HG02981 (cell line): ENCODE data around the gene SPATA31D1.
"Not testable (repeated sequence)": the region's sequence is repeated elsewhere in the genome, so short reads cannot be mapped to it uniquely, and the experiment has no call there.

ENCODE experiments used
- ATAC-seq: cut with Tn5 transposase; IDR thresholded peaks from one replicate; pipeline ENCODE4 v1.9.1; 2021; ENCODE audit warnings: mild to moderate bottlenecking, moderate library complexity; ENCODE audit not compliant: unreplicated experiment

Gene SPATA31D1

GRCh38 chr9:81988472-81988871 is at the start of gene SPATA31D1:
Gene SPATA31D1 (plus strand): TSS chr9:81988772. CDS start chr9:81988819, 47 bp downstream.
- not testable (repeated sequence) for ATAC-seq

GRCh38 chr9:81943393-81943792 is 45.2 kb upstream of the SPATA31D1 start, which contains the start of gene SPATA31D3:
Gene SPATA31D3 (plus strand): TSS chr9:81943500. CDS start chr9:81943586, 86 bp downstream.
- ATAC-seq, result not testable (repeated sequence)

DNA sequence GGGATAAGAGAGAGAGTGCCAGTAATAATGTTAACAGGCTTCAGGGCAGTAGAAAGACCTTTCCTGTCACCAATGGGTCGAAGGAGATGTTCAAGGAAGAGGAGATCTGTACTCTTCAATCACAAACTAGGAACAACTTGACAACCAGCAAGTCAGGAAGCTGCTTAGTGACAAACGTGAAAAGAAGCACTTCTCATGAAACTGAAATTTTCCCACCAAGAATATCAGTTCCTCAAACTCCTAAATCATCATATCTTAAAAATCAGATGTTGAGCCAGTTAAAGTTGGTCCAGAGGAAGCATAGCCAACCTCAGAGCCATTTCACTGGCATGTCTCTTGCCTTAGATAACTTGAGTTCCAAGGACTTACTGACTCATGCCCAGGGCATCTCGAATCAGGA is 39.9 kb upstream of the SPATA31D1 start:
- ATAC-seq, result not testable (repeated sequence)

GRCh38 chr9:81953096-81953495 is 35.5 kb upstream of the SPATA31D1 start:
- ATAC-seq, result no peak

- ATAC-seq, result no peak
These were observed 32.9 kb upstream of the SPATA31D1 start for GRCh38 chr9:81955625-81956024.

DNA sequence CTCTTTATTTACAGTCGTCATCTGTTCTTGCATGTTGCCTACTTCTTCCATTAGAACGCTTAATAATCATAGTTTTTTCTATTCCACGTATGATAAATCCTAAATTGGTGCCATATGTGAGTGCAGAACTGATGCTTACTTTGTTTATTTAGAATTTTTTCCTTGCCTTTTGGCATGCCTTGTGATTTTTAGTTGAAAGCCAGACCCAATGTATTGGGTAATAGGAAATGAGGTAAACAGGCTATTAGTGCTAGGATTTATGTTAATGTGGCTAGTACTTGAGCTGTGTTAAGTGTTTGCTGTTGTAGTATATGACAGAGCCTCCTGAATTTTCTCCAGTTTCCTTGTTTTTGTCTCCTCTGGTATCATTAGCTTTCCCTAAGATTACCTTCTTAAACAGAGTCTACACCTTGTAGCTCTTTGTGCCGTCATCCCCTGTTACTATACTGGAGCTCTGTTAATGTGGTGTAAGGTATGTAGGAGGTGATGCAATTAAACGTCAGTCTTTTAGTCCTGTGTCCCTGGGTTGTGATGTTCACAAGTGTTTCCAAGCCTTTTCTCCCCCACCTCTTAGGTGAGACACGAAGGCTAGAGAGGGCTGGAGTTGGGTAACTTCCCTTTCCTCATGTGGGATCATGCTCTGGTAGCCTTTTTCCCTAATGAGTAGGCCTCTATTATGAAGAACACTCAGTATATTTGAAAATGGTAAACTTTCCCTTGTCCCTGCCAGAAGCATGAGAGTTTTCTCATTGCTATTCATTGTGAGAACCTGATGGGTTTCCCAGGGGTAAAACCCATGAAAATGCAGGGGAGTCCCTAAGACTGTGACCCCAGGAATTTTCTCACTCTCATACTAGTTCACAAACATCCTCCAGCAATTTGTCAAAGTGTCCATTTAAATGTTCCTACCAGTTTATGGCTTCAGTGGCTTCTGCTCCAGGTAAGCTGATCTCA is 24.1 kb upstream of the SPATA31D1 start:
- no peak for ATAC-seq

DNA sequence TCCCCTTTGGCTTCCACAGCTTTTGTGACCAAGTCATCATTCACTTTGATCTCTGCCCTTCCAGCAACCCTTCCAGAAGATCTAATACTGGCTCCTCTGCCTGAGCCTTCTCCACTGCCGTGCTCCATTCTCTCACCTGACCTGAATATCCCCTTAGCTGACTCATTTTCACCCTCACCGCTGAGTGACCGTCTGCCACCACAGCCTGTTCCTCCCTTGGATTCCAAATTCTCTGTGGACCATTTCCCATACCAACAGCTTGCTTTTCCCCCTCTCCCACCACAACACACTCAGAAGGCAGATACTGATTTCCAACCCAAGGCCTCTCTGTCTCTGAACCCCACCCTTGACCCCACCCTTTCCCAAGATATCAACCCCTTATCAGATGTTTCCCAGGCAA is 20.5 kb upstream of the SPATA31D1 start:
- no peak for ATAC-seq

- ATAC-seq, result no peak
These were observed 18.6 kb upstream of the SPATA31D1 start for GRCh38 chr9:81969971-81970370.

- ATAC-seq, result no peak
These were observed 16.8 kb upstream of the SPATA31D1 start for GRCh38 chr9:81971727-81972126.

DNA sequence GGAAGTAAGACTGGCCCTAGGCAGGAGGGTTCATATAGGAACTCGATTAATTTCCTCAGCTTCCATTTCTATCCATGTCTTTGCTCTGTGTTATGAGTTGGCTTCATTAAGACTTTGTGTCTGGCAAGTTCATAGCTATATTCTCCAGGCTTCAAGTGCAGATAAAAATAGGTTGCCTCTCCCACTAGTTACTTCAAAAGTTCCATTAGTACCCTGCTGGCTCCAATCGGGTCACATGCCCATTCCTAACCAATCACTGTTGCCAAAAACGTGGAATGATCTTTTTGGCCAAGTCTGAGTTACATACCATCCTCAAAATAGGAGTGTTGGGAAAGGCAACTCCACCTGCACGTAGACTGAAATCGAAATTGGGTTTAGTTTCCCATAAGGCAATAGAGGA is 13.8 kb upstream of the SPATA31D1 start:
- no peak for ATAC-seq

GRCh38 chr9:81976351-81976750 is 12.2 kb upstream of the SPATA31D1 start:
- ATAC-seq, result no peak

DNA sequence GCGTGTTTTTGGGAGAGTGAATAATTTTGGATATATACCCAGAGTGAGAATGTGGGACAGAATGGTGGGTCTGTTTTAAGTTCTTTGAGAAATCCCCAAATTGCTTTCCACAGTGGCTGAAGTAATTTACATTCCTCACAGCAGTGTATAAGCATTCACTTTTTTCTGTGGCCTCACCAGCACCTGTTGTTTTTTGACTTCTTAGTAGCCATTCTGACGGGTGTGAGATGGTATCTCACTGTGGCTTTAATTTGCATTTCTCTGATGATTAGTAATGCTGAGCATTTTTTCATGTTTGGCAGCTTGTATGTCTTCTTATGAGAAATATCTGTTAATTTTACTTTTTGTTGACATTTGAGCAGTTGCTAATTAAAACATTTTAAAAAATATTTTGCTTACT is 9.4 kb upstream of the SPATA31D1 start:
- no peak for ATAC-seq

DNA sequence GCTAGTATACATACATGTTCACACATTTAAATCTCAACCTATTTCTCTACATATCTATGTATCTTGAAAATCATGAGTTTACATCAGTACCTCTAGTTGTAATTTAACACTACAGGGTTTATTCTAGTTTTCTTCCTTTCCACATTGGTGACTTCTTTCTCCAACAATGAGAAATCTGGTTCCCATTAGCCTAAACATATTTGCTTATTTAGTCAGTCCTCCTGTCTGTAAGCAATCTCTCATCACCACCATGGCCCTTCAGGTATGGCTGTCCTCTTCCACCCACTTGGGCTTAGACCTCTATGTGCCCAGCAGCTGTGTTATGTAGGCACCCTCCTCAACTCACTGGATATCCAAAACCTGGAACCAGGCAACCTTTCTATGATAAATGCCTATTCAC is 8.0 kb upstream of the SPATA31D1 start:
- ATAC-seq, result no peak

- ATAC-seq, result no peak
These were observed 6.7 kb upstream of the SPATA31D1 start for GRCh38 chr9:81981883-81982282.

DNA sequence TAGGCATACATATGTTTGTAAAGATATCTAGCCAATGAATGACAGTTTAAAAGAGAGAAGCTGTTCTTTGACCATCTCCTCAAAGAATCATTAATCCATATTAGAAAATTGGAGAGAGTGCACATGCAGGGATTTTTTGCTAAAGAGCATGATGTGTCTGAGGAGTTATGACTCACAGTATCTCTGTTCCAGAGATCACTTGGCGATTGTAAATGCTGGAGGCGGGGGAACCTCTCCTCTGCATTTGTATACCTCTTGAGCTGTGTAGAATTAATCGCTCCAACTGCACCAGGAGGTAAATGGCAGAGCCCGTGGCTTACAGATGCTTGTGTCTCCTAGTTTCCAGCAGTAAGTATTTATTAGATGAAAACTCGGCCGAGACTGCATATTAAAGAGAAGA is 3.6 kb upstream of the SPATA31D1 start:
- ATAC-seq, result no peak

DNA sequence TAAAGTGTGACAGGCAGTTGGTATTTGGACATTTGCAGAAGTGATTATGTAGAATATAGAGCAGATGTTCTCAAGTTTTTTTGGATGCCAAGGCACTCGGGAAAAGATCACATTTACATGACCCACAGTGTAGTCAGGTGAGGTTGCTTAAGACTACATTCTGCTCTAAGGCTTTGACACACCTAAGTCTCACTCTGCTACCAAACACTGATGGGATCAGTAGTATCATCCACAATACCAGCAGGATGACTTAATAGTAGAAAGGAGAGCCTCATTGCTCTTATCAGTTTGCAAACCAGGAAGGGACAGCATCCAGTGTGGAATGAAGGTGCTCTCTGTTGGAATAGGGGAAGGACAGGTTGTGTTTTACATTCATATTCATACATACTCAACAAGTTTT is 2.5 kb upstream of the SPATA31D1 start:
- ATAC-seq, result no peak

DNA sequence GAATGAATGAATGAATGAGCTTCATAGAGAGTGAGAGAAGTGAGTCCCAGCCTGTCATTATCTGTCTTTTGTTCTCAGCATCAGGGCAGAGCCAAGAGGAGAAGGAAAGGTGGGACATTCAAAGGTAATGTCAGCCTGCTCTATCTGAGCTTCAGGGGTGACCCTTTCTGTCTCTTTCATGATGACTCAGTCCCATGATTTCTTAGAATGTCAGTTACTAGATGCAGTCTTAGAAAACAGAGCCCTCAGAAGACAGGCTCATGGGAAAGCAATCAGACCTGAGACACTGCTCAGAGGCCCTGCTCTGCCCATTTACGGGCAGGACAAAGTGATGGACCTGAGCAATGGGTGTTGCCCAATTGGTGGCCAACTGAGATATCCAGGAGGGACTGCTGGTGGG is 1.1 kb downstream of the SPATA31D1 start:
- no peak for ATAC-seq

DNA sequence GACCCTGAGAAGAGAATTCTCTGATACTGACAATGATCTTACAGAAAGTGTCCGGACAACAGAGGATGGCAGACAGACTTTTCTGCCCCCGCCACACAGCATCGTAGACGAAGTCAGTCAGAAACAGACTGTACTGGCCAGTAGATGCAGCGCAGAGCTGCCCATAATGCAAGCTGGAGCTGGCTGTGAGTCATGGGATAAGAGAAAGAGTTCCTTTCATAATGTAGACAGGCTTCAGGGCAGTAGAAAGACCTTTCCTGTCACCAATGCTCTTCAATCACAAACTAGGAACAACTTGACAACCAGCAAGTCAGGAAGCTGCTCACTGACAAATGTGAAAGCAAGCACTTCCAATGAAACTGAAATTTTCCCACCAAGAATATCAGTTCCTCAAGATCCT is 5.1 kb downstream of the SPATA31D1 start:
- no peak for ATAC-seq

GRCh38 chr9:81999806-82000205 is 11.2 kb downstream of the SPATA31D1 start:
- no peak for ATAC-seq

GRCh38 chr9:82010711-82011110 is 22.1 kb downstream of the SPATA31D1 start:
- no peak for ATAC-seq

- no peak for ATAC-seq
These were observed 22.6 kb downstream of the SPATA31D1 start for GRCh38 chr9:82011133-82011532.

- no peak for ATAC-seq
These were observed 23.7 kb downstream of the SPATA31D1 start for GRCh38 chr9:82012276-82012675.
